ENCODE results near the gene PRRT1. TPM values are rescaled to one million over a fixed set of nuclear protein-coding genes. Genes with fewer than 3 reads are reported as not detected.
A peak's percentile ranks its signal among the peaks of the same experiment; 100 is the strongest.

The PRRT1 gene
- total RNA-seq, 1 donor from 2014 or later: 1.3 TPM

GRCh38 chr6:32152769-32153563 is 1.2 kb upstream of the PRRT1 start:
- Mint-ChIP-seq H3K27me3 (ENCODE audit: low read depth) (no peaks in the 10 kb centered on the region), H3K4me3 (ENCODE audit: unreplicated experiment) (peak overlapping the region; percentile 99), H3K27ac (ENCODE audit: unreplicated experiment) (peak overlapping the region; percentile 99), H3K9me3 (ENCODE audit: low read depth) (no peaks in the 10 kb centered on the region), H3K36me3 (ENCODE audit: low read depth) (peaks cover 10% of the 10 kb centered on the region), H3K4me1 (ENCODE audit: low read depth) (peaks cover 33% of the 10 kb centered on the region)
- no peak for DNase-seq (ENCODE audit: low spot score)
- no peak for TF ChIP-seq CTCF (IDR thresholded peaks at IDR 0.05)

GRCh38 chr6:32151181-32151862 is 417 bp downstream of the PRRT1 start:
- H3K27me3 Mint-ChIP-seq (ENCODE audit: low read depth): no peaks in the 10 kb centered on the region
- no peaks in the 10 kb centered on the region for H3K9me3 Mint-ChIP-seq (ENCODE audit: low read depth)
- peak overlapping the region; percentile 54 for H3K4me3 Mint-ChIP-seq (ENCODE audit: unreplicated experiment)
- no peak for DNase-seq (ENCODE audit: low spot score)
- no peak overlapping the region for H3K27ac Mint-ChIP-seq (ENCODE audit: unreplicated experiment)
- no peak for TF ChIP-seq CTCF (IDR thresholded peaks at IDR 0.05)
- H3K36me3 Mint-ChIP-seq (ENCODE audit: low read depth): peaks cover 3% of the 10 kb centered on the region
- H3K4me1 Mint-ChIP-seq (ENCODE audit: low read depth): peaks cover 39% of the 10 kb centered on the region

GRCh38 chr6:32149932-32150870 is 1.5 kb downstream of the PRRT1 start:
- H3K9me3 Mint-ChIP-seq (ENCODE audit: low read depth): no peaks in the 10 kb centered on the region
- H3K27ac Mint-ChIP-seq (ENCODE audit: unreplicated experiment): no peak overlapping the region
- H3K36me3 Mint-ChIP-seq (ENCODE audit: low read depth): no peaks in the 10 kb centered on the region
- H3K27me3 Mint-ChIP-seq (ENCODE audit: low read depth): no peaks in the 10 kb centered on the region
- TF ChIP-seq CTCF (IDR thresholded peaks at IDR 0.05): no peak
- DNase-seq (ENCODE audit: low spot score): no peak
- H3K4me3 Mint-ChIP-seq (ENCODE audit: unreplicated experiment): no peak overlapping the region
- peaks cover 38% of the 10 kb centered on the region for H3K4me1 Mint-ChIP-seq (ENCODE audit: low read depth)

- H3K4me1 Mint-ChIP-seq (ENCODE audit: low read depth): peaks cover 30% of the 10 kb centered on the region
- H3K27ac Mint-ChIP-seq (ENCODE audit: unreplicated experiment): no peak overlapping the region
- H3K27me3 Mint-ChIP-seq (ENCODE audit: low read depth): no peaks in the 10 kb centered on the region
- H3K9me3 Mint-ChIP-seq (ENCODE audit: low read depth): no peaks in the 10 kb centered on the region
- no peak for TF ChIP-seq CTCF (IDR thresholded peaks at IDR 0.05)
- no peaks in the 10 kb centered on the region for H3K36me3 Mint-ChIP-seq (ENCODE audit: low read depth)
- no peak overlapping the region for H3K4me3 Mint-ChIP-seq (ENCODE audit: unreplicated experiment)
- DNase-seq (ENCODE audit: low spot score): no peak
Measured at GRCh38 chr6:32149092-32149755, 2.5 kb downstream of the PRRT1 start.

Data from chondrocyte (in vitro differentiated cells).